Measurements from ENCODE around the gene ZNF428. TPM values are rescaled to one million over a fixed set of nuclear protein-coding genes. Genes with fewer than 3 reads are reported as not detected.

The ZNF428 gene
- total RNA-seq, 1 experiment from 2014 or later, result 39.6 TPM

GRCh38 chr19:43564800-43565199 is 54.6 kb downstream of the ZNF428 start:
- Histone ChIP-seq H4K20me1 (ENCODE audit: insufficient read depth) (no peaks in the 10 kb centered on the region), H3K9me2 (ENCODE audit: insufficient read depth) (no peaks in the 10 kb centered on the region), H3K9me3 (ENCODE audit: control insufficient read depth in 1 of 2, insufficient read depth in 1 of 2, low read depth in 1 of 2, low read length in 2 of 2) (no peaks in the 10 kb centered on the region), H2AFZ (ENCODE audit: low read depth, low read length, poor library complexity, severe bottlenecking) (no peak overlapping the region), H3K4me1 (ENCODE audit: control insufficient read depth in 1 of 2, insufficient read depth in 2 of 2, low read length in 2 of 2) (peaks cover 0 to 24% of the 10 kb centered on the region in 2 experiments; a peak in 2 of 4 replicates), H3K27ac (ENCODE audit: low read depth, low read length) (no peak overlapping the region), H3K4me2 (ENCODE audit: low read length) (no peak overlapping the region), H3K79me2 (ENCODE audit: insufficient read depth, low read length) (no peaks in the 10 kb centered on the region), H3K4me3 (replicated peaks in 1 of 2; ENCODE audit: low read depth in 1 of 2, low read length in 2 of 2) (no peak overlapping the region), H3K9ac (ENCODE audit: low read length) (no peak overlapping the region), H3K27me3 (ENCODE audit: insufficient read depth, low read length) (no peaks in the 10 kb centered on the region), H3K36me3 (ENCODE audit: control insufficient read depth in 1 of 2, insufficient read depth in 2 of 2, low read length in 2 of 2) (no peaks in the 10 kb centered on the region; a peak in 1 of 4 replicates)
- intact Hi-C loops (cut with micrococcal nuclease), result no loop called here
- TF ChIP-seq SIN3A (IDR thresholded peaks at IDR 0.05; ENCODE audit: low read depth) (no peak), RAD21 (IDR thresholded peaks at IDR 0.05; ENCODE audit: low read depth) (no peak), TCF7L2 (IDR thresholded peaks at IDR 0.05; ENCODE audit: borderline replicate concordance, extremely low read depth, insufficient read depth, insufficient read length) (no peak), ZBTB33 (IDR thresholded peaks at IDR 0.05; ENCODE audit: extremely low read depth, insufficient replicate concordance, low read length) (no peak), CEBPB (IDR thresholded peaks at IDR 0.05; ENCODE audit: low read depth) (no peak), EZH2phosphoT487 (IDR thresholded peaks at IDR 0.05; ENCODE audit: borderline replicate concordance) (no peak), FOSL1 (IDR thresholded peaks at IDR 0.05; ENCODE audit: low read depth) (no peak), ATF3 (IDR thresholded peaks at IDR 0.05) (no peak), MAX (IDR thresholded peaks at IDR 0.05) (no peak), SRF (IDR thresholded peaks at IDR 0.05; ENCODE audit: low read depth) (no peak), ELF1 (IDR thresholded peaks at IDR 0.05; ENCODE audit: borderline replicate concordance, low read depth) (no peak), REST (IDR thresholded peaks at IDR 0.05; ENCODE audit: low read depth) (no peak), ZFX (IDR thresholded peaks at IDR 0.05) (no peak), POLR2AphosphoS5 (IDR thresholded peaks at IDR 0.05; ENCODE audit: low read depth, low read length) (no peak), JUND (IDR thresholded peaks at IDR 0.05) (no peak), CTCF (IDR thresholded peaks at IDR 0.05 in 2 of 3, conservative IDR thresholded peaks at IDR 0.05 in 1 of 3; ENCODE audit: borderline replicate concordance in 1 of 3, insufficient read depth in 1 of 3, low read depth in 2 of 3, low read length in 2 of 3) (no peak), EGR1 (IDR thresholded peaks at IDR 0.05; ENCODE audit: low read depth) (no peak), CBX3 (IDR thresholded peaks at IDR 0.05; ENCODE audit: low read depth) (no peak)
- ChIA-PET RAD21 (ENCODE audit: low non-redundant PET in 1 of 2, low total read pairs in 2 of 2, uncharacterized antibody in 2 of 2, unreplicated experiment in 2 of 2) (no interaction called here), CTCF (interaction anchor here (1.0 kb wide), 1 partner anchor 9 kb away, joined by 8 read pairs; no protein-coding TSS in a partner anchor), POLR2A (no interaction called here)
- no peak for DNase-seq (ENCODE audit: low read depth, low spot score)
- ATAC-seq, result no peak
- no TSS peak for BruUV-seq (replicated peaks)

All from HCT116 (cell line).